ENCODE results near the gene PACS2.
A peak's percentile ranks its signal among the peaks of the same experiment; 100 is the strongest.

PACS2 gene

DNA sequence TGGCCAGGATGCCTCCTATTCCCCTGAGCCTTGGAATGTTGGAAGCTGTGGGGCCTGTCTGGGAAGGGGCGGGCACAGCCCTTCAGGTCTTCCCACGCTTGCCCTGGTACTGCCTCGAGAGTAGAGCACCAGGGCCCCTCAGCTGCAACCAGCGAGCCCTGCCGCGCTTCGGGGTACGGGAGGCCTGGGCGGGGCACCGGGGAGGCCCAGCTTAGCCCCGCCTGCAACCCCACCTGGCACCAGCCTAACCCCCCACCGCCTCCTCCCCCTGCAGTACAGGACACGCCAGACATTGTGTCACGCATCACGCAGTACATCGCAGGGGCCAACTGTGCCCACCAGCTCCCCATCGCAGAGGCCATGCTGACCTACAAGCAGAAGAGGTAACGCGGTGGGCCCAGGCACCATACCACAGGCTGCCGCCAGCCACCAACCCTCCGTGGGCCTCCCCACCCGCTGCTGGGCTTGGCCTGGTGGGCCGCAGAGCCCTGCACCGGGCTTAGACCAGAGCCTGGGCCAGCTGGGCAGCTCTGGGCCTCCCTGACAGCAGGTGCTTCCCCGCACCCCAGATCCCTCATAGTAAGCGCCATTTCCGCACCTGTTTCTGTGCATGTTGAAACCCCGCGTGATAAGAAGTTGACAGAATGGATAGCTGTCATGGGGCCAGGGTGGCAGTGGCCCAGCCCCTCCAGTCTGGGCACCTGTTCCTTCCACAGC is 70.2 kb downstream of the PACS2 start:
- H3K27ac ChIP-seq, result no peak overlapping the region
- ChIA-PET POLR2A (ENCODE audit: low non-redundant PET) (no interaction called here), CTCF (interaction anchor here (0.6 to 0.7 kb wide), 3 partner anchors 23 to 75 kb away, joined by 3 to 8 read pairs (median 3); no protein-coding TSS in a partner anchor)
- TF ChIP-seq, protein P1, sequence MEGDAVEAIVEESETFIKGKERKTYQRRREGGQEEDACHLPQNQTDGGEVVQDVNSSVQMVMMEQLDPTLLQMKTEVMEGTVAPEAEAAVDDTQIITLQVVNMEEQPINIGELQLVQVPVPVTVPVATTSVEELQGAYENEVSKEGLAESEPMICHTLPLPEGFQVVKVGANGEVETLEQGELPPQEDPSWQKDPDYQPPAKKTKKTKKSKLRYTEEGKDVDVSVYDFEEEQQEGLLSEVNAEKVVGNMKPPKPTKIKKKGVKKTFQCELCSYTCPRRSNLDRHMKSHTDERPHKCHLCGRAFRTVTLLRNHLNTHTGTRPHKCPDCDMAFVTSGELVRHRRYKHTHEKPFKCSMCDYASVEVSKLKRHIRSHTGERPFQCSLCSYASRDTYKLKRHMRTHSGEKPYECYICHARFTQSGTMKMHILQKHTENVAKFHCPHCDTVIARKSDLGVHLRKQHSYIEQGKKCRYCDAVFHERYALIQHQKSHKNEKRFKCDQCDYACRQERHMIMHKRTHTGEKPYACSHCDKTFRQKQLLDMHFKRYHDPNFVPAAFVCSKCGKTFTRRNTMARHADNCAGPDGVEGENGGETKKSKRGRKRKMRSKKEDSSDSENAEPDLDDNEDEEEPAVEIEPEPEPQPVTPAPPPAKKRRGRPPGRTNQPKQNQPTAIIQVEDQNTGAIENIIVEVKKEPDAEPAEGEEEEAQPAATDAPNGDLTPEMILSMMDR (conservative IDR thresholded peaks at IDR 0.05; ENCODE audit: low read depth), result no peak
- no peak for DNase-seq (ENCODE audit: low spot score)

DNA sequence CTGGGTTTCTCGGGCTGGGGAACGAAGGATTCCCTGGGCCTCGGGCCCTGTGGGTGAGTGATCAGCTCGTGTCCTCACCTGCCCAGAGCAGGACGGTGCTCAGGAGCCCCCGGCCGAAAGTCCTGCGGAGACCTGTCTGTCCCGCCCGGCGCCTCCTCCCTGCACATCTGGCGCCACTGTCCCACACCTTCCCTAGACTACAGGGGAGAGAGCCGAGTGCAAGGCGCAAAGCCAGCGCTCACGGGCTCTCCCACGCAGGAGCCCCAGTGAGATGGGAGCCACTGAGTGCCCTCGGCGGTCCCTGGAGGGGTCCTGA is 70.7 kb downstream of the PACS2 start:
- DNase-seq (ENCODE audit: low spot score), result no peak
- ChIA-PET POLR2A (ENCODE audit: low non-redundant PET) (no interaction called here), CTCF (interaction anchor here (0.6 to 0.7 kb wide), 3 partner anchors 23 to 75 kb away, joined by 3 to 8 read pairs (median 3); no protein-coding TSS in a partner anchor)
- TF ChIP-seq, protein P1 (conservative IDR thresholded peaks at IDR 0.05; ENCODE audit: low read depth), result no peak
- H3K27ac ChIP-seq, result no peak overlapping the region

DNA sequence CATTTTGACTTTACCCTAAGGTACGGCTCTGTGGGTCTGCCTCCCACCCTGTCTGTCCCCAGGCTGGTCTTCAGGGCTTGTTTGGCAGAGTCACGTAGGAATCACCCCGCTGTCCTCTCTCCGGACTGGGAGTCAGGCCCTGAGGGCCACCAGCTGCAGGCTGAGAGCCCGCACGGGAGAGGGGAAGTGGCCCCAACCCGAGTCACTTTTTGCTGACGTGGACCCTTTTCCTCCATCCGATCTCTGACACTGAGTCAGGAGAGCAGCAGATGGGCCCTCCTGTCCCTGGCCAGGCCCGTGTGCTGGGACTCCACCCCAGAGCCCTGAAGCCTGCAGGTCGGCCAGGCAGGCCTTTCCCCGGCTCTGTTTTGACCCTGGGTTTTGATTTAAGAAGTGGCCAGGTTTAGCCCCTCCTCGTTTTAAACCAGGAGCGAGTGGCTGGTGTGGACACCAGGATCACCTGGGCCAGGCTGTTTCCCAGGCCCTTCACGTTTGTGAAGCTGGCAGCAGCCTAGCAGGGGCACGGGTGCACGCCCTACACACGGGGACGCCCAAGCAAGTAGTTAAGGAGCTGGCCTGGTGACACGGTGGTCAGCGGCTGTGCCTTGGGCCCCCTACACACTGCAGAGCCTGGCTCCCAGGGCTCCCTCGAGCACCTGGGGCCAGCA is 71.3 kb downstream of the PACS2 start:
- ChIA-PET POLR2A (ENCODE audit: low non-redundant PET) (no interaction called here), CTCF (no interaction called here)

DNA sequence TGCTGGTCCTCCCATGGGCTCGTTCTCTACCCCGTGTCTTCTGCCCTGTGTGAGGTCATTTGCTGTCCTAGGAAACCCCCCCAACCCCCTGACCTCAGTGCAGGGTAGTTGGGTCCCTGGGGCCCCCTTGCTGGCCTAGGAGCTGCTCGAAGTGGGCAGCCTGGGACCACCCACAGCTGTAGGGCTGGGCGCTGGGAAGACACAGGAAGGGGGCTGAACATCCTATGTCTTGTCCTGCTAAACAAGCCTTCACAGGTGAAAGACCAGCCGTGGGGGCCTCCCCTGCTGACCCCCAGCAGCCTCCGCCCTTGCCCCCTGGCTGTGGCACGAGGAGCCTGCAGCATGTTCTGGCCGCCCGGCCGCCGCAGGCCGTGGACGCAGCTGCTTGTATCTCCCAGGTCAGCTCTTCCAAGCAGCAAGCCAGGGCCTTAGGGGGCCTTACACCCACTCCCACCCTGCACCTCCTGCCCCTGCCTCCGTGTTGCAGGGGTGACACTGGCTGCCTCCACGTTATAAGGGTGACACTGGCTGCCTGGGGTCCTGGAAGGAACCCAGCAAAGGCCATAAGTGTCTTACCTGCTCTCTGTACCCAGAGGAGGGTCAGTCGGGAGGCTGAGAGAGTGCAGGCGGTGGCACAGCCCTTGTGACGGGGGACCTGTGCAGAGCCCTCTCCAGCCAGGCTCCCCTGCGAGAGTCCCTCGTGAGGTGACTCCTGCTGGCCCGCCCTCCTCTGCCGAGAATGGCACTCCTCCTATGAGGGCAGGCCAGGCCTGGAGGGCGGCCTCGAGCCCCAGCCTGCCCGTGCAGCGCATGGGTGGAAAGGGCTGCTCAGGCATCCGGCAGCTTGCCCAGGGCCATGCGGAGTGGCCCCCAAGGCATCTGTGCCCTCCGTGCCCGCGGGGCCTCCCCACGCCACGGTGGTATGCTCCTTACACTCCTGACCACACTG is 72.3 kb downstream of the PACS2 start:
- DNase-seq (ENCODE audit: low spot score), result no peak
- POLR2A ChIA-PET (ENCODE audit: low non-redundant PET), result interaction anchor here (0.5 kb wide), 1 partner anchor 86 kb away, joined by 4 read pairs; the partner anchor contains the start of gene BRF1
- H3K27ac ChIP-seq, result no peak overlapping the region
- CTCF ChIA-PET, result no interaction called here
- TF ChIP-seq, protein P1 (conservative IDR thresholded peaks at IDR 0.05; ENCODE audit: low read depth), result no peak

More for the DNA sequence above, 71.3 kb downstream of the PACS2 start:
- no peak overlapping the region for H3K27ac ChIP-seq
- TF ChIP-seq, protein P1 (conservative IDR thresholded peaks at IDR 0.05; ENCODE audit: low read depth), result no peak
- no peak for DNase-seq (ENCODE audit: low spot score)

DNA sequence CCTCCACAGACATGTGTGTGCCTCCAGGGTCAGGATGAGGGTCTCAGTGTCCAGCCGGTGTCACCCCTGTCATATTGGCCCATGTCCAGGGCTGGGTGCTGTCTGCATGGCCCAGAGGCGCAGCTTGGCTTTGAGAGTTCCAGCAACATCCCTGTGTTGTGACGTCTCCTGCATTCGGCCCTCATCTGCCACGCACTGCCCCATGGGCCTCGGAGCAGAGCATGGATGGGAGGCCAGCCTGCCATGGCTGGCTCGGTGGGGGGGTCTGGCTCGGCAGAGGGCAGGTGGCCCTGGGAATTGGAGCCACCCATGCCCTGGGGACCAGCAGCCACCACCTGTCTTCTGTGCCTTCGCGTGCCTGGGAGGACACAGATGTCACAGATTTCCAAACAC is 73.0 kb downstream of the PACS2 start:
- ChIA-PET CTCF (no interaction called here), POLR2A (ENCODE audit: low non-redundant PET) (no interaction called here)
- TF ChIP-seq, protein P1 (conservative IDR thresholded peaks at IDR 0.05; ENCODE audit: low read depth), result no peak
- 0 out of 2 replicates have a peak overlapping the region, but pooled peaks have one; percentile 13 for H3K27ac ChIP-seq
- no peak for DNase-seq (ENCODE audit: low spot score)
